Mammary epithelial cell (primary cell): ENCODE measurements around the gene LIMK2.

Experiments
- EZH2 ChIP-seq: IDR thresholded peaks from 2 replicates; pipeline ENCODE4 v1.6.1; 2012; ENCODE audit warnings: low read length, inconsistent platforms, borderline replicate concordance
- TF ChIP-seq, protein P1 (sequence below), 2 donors: IDR thresholded peaks in 1 of 2; conservative IDR thresholded peaks in 1 of 2; 2 replicates each; pipeline ENCODE4 v1.5.1; 2011 to 2012; ENCODE audit warnings: inconsistent platforms in 2 of 2, low read length in 2 of 2, mild to moderate bottlenecking in 2 of 2, control low read depth in 1 of 2, low read depth in 1 of 2; ENCODE audit not compliant: insufficient read depth in 1 of 2; ENCODE audit errors: extremely low read depth in 1 of 2

DNA sequence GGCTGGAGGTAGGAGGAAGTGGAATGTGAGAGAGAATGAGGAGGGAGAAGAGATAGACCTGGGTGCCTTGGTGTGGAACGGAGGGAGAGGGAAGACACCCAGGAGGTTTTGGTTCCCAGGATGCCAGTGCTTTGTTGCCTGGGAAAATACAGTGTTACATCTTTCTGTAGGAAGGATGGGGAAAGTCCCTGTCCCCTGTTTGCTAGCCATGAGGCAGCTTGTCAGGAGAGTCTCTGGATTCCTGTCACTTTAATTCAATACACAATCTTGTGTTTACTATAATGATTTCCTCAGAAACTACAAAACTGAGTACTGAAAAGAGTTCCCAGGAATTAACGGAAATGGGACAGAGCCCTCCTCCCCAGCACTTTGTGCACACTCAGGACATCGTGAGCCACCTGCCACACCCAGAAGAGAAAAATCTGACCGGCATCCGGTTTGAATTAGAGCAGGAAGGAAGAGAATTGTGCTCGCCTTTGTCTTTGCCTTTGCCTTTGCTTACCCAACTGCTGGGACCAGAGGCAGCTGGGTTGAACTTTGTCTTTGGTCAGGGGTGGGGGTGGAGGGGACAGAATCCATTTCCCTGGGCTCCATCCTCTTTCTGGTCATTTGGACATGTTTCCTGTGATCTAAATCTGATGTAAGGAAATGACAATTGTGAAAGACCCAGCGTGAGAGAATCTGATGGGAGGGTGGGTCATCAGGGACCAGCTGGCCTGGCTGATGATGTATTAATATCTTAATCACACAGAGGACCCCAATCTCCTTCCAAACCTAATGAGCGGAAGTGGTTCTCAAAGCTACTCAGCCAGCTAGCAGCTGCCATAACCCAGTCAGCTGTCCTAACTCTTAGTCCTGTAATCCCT lies 1.3 kb upstream of the LIMK2 start:
- TF ChIP-seq, protein P1, sequence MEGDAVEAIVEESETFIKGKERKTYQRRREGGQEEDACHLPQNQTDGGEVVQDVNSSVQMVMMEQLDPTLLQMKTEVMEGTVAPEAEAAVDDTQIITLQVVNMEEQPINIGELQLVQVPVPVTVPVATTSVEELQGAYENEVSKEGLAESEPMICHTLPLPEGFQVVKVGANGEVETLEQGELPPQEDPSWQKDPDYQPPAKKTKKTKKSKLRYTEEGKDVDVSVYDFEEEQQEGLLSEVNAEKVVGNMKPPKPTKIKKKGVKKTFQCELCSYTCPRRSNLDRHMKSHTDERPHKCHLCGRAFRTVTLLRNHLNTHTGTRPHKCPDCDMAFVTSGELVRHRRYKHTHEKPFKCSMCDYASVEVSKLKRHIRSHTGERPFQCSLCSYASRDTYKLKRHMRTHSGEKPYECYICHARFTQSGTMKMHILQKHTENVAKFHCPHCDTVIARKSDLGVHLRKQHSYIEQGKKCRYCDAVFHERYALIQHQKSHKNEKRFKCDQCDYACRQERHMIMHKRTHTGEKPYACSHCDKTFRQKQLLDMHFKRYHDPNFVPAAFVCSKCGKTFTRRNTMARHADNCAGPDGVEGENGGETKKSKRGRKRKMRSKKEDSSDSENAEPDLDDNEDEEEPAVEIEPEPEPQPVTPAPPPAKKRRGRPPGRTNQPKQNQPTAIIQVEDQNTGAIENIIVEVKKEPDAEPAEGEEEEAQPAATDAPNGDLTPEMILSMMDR (conservative IDR thresholded peaks at IDR 0.05 in 1 of 2, IDR thresholded peaks at IDR 0.05 in 1 of 2; ENCODE audit: extremely low read depth in 1 of 2, insufficient read depth in 1 of 2, low read depth in 1 of 2, low read length in 2 of 2): no peak
- no peak for TF ChIP-seq EZH2
